Activated CD4-positive, alpha-beta T cell treated with anti-CD3 and anti-CD28 coated beads for 24 hours (primary cell): ENCODE results near the gene UTF1.

Experiments used
- DNase-seq, 2 donors: peaks; one replicate each; pipeline ENCODE4 v3.0.0-alpha.2; 2020; ENCODE audit warnings: low read depth in 2 of 2

The UTF1 gene

GRCh38 chr10:133247681-133248333 is 17.8 kb downstream of the UTF1 start:
- DNase-seq, result no peak

- DNase-seq, result no peak
Observed at GRCh38 chr10:133248334-133248715, 18.3 kb downstream of the UTF1 start.

- no peak for DNase-seq
Observed at GRCh38 chr10:133249094-133249780, 19.2 kb downstream of the UTF1 start.

GRCh38 chr10:133249975-133250754 is 20.1 kb downstream of the UTF1 start:
- DNase-seq, result no peak

GRCh38 chr10:133251388-133252222 is 21.6 kb downstream of the UTF1 start:
- DNase-seq, result no peak

- no peak for DNase-seq
Observed at GRCh38 chr10:133252223-133252552, 22.2 kb downstream of the UTF1 start.

GRCh38 chr10:133253361-133253955 is 23.4 kb downstream of the UTF1 start:
- DNase-seq, result no peak

- no peak for DNase-seq
Observed at GRCh38 chr10:133254421-133255120, 24.6 kb downstream of the UTF1 start.

- DNase-seq, result no peak
Observed at GRCh38 chr10:133255323-133255722, 25.3 kb downstream of the UTF1 start.

GRCh38 chr10:133257489-133258065 is 27.6 kb downstream of the UTF1 start:
- DNase-seq, result no peak

- DNase-seq, result no peak
Observed at GRCh38 chr10:133258066-133258817, 28.2 kb downstream of the UTF1 start.

- DNase-seq, result peak; percentile 69 to 84
Observed at GRCh38 chr10:133258818-133259601, 29.0 kb downstream of the UTF1 start.

- DNase-seq, result no peak
Observed at GRCh38 chr10:133259602-133259989, 29.6 kb downstream of the UTF1 start.

- peak in 1 of 2 donors; percentile 51 for DNase-seq
Observed at GRCh38 chr10:133260895-133261725, 31.1 kb downstream of the UTF1 start.

- DNase-seq, result peak; percentile 71 to 86
Observed at GRCh38 chr10:133261726-133262325, 31.8 kb downstream of the UTF1 start.

GRCh38 chr10:133262696-133263095 is 32.7 kb downstream of the UTF1 start:
- no peak for DNase-seq

GRCh38 chr10:133263674-133264073 is 33.7 kb downstream of the UTF1 start:
- no peak for DNase-seq

GRCh38 chr10:133264461-133264860 is 34.4 kb downstream of the UTF1 start:
- DNase-seq, result no peak
